NCI-H2171 (cell line): ENCODE measurements around the gene ST3GAL4.

Experiments
- DNase-seq: peaks from one replicate; lab custom pipeline; 2025; lab: John Stamatoyannopoulos, UW

The ST3GAL4 gene

DNA sequence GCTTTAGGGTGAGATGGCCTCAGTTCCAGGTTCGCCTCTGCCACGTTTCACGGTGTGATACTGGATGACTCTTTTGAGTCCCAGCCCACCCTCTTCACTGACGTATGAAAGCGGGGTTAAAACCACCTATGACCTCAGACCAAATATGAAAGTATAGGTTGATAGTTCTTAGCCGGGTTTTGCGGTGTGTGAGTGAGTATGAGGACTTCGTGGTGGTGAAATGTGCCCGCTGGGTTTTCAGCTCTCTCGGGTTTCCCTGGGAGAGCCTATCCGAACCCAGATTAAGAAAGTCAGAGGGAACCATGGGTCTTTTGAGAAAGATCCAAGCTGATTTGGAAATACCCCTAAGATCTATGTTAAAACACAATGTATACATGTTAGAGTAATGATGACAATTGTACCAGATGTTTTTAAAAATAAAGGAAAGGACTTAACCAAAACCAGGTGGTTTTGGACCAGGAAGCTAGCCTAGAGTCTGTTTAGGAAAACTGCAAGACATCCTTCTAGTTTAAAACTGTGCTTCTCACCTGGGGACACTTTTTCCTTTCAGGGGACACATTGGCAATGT is 25.8 kb upstream of the ST3GAL4 start:
- no peak for DNase-seq

DNA sequence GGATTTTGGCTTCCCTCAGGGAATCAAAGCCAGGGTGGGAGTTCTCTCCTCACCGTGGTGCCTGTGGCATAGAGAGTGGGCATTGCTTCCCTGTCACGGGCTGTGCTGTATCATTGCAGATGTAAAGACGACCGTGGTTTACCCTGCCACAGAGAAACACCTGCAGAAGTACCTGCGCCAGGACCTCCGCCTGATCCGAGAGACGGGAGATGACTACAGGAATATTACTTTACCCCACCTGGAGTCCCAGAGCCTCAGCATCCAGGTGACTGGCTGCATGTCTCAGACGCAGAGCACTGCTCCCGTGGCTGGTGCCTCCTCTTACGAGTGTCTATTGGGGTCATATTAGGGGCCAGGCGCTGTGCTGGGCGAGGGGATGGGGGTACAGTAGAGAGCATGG is 24.2 kb upstream of the ST3GAL4 start:
- DNase-seq = no peak

DNA sequence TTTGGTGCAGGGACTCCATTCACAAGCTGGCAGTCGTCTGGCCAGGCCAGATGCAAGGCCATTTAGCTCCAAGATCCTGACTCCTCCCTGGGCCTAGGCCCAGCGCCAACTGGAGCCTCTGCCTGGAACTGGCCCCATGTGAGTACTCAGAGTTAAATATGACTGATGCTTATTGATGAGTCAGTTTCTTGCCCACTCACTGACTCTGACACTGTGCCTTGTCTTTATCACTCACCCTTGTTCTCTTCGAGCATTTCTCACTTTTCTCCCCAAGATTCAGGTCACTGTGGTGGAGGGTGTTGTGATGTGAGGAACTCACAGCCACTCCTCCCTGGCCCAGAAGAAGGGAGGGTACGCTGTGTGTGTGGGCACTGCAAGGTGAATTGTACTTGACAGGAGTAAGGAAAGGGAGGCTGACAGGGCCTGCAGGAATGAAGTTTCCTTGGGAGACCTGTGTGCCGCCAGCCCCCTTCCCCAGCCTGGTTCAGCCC is 23.2 kb upstream of the ST3GAL4 start:
- no peak for DNase-seq

DNA sequence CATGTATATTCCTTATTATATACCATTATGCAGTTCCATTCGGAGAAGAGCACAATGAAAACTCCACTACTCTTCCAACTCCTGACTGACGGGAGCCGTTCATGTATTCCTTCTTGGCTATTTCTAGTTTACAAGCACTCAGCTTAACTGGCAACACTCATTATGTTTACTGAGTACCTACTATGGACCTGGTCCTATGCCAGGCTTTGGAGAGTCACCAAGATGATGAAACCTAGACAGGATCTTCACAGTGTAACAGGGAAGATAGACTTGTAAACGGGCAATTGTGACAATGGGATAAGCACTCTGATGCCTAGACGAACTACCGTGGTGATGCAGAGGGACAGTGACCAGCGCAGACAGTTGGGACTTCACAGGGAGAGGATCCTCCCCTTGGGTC is 22.3 kb upstream of the ST3GAL4 start:
- DNase-seq = no peak

DNA sequence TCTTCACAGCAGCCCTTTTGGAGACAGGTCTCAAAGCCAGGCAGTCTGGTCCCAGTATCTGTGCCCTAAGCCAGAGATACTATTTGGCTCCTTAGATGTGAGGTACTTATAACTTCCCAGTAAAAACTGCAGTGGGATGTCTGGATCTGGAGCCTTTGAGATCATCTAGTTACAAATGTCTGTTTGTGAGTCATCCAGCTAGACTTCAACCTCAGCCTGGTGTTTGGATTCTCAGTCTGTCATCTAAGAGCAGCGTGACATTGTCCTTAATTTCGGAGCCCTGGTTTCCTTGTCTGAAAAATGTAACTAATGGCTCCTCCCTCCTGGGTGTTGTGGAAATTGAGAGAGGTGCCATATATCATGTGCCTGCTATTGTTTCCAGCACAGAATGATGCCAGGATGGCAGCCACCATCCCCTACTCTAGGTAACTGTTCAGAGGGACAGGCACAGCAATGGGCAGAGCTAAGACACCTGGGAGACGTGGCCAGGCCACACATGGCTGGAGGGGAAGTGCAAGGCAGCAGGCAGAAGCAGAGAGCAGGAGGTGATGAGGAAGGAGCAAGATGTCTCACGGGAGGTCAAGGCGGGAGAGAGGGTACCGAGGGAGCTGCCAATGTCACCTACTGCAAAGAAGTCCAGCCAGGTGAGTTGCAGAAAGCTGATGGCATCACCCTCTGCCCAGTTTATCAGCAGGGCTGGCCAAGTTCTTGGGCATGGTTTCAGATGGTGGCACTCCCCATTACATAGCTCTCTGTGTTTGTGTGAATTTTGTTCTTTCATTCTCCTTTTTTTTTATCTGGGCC is 20.6 kb upstream of the ST3GAL4 start:
- DNase-seq = no peak

DNA sequence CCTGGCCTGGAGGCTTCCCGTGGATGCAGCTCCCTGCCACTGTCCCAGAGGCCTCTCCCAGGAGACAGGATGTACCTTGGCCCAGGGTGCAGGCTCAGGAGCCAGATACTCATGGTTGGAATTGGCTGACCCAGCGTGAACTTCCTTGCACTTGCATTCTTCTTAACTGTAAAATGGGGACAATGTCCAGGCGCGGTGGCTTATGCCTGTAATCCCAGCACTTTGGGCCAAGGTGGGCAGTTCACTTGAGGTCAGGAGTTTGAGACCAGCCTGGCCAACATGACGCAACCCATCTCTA is 20.1 kb upstream of the ST3GAL4 start:
- DNase-seq = no peak

DNA sequence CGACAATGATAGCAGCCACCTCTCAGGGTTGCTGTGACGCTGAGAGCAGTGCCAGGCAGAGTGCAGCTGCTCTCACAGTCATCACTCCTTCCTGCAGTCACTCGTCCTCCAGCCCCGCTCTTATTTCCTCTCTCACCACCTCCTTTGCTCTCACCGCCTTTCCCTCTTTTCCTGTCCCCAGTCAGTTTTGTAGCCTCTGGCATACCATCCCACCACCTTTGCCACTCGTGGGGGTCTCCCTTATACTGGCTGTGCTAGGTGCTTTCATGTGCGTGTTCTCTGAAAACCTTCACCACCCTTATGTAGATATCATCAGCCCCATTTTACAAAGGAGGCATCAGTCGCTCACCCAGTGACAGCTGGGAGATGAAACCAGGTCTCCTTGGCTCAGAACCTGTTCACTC is 19.3 kb upstream of the ST3GAL4 start:
- no peak for DNase-seq

DNA sequence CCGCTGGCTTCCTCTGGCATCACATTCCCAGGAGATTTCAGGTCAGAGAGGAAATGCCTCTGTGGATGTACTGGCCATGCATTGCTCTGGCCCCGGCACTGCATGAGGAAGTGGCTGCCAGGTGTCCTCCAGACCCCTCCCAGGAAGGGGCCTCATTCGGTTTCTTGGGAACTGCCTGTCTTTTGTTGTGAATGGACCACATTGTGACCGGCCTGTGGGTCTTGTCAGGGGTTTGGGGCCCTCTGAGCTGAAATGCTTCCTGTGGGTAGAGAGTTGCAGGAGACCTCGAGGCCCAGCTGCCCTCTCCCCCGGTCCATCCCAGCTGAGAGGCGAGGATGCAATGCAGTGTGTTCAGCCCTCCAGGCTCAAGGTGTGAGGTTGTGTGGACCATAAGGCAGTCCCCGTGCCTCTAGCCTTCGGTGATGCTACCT is 18.8 kb upstream of the ST3GAL4 start:
- DNase-seq = no peak

DNA sequence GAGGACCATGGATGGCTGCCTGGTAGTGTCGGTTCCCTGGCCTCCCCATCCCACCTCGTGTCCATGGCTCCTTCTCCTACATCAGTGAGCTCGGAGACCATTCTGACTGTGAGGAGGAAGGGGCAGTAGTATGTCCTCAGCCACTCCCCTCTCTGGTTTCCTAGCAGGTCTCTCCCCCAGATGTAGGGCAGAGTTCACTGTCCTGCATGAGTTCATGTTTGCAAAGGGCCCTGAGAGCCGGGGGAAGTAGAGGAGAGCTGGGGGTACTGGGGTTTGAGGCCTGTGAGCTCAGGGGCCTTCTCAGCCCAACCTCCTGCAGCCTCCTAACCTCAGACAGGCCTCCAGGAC is 18.4 kb upstream of the ST3GAL4 start:
- no peak for DNase-seq

DNA sequence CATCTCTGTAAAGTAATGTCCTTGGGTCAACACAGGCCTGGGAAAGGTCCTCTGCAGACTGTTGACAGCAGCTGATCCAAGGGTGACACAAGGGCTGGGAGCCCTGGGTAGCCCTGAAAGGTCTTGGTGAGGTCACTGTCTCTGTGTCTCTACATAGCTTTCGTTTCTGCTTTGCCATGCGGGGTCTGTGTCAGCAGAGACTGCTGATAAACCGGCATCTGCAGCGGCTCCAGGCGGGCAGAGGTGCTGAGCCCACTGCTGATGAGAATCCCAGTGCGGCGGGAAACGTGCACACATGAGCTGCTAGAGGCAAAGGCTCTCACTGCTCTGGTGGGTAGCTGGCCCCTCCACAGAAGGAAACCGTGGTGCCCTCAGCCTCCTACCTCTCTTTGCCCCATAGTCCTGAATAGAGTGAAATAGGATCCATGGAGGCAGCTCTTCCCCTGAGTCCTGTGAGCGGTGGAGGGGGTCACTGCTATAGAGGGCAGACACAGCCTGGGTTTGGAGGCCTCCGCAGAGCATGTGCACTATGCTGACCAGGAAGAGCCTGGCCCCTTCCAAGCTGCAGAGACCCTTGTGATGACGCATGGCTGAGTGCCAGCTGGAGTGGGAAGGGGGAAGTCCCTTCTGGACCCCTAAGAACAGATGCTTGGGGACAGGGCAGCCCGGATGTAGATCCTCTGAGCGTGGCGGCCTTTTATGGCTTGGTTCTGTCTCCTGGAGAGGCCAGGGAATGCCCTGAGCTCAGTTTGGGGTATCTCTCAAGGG is 17.8 kb upstream of the ST3GAL4 start:
- no peak for DNase-seq

DNA sequence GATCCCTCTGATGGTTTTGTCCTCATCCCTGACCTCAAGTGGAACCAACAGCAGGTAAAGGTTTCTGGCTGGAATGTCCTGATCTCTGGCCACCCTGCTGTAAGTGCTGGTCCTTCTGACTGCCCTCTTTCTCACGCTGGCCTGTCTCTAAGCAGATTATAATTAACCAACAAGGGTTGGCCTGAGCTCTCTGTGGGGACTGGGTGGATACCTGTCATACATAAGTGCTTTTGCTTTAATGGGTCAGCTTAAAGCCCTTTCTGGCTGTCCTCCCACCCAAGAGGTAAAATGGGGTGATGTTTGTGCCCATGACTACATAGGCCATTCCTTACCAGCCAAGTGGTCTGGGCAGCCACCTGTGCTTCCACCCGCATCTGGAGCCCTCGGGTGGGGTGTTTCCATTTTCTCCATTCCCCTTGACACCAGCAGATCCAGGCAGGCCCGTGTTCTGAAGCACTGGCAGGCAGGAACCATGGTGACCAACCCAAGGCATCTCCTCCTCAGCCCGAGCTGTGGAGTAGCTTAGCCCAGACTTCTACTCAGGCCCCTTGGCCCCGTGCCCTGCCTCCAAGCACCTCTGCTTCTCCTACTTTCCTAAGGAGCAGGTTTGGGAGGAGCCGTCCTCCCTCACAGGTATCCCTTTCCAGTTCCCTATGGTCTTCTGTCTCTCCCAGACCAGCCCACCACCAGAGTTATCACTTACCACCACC is 17.0 kb upstream of the ST3GAL4 start:
- DNase-seq = no peak

DNA sequence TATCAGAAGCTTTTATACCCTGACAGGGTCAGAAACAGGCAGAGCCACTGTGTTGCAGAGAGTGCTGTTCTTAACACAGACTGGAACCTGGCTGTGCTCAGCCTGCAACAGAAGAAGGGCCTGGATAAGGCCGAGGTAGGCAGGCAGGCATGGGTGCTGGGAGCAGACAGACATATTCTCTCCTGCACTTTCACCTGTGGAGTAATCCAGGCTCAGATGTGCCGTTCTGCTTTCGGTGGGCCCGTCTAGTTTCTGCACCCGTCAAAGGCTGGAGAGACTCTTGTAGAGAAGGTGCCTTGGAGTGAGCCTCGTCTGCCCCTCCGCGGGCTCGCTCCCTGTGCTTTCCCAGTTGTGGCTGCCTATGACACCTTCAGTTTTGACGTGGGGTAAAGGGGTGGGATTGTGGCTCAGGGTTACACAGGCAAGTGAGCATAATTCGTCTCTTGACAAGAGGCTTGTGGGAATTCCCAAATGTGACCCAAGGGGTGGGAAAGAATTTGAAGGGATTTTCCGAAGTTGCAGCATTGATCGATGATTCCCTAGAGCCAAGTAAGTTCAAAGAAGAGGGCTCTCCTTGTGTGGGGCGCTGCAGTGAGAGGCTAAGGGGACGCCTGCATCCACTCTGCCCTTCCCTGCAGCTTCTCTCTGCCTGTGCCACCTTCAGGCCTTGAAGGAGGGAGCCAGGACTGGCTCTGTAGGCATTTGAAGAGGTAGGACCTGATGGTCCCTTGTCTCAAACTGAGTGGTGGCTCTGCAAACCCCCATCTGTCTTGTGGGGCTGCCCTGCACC is 16.2 kb upstream of the ST3GAL4 start:
- DNase-seq = no peak

DNA sequence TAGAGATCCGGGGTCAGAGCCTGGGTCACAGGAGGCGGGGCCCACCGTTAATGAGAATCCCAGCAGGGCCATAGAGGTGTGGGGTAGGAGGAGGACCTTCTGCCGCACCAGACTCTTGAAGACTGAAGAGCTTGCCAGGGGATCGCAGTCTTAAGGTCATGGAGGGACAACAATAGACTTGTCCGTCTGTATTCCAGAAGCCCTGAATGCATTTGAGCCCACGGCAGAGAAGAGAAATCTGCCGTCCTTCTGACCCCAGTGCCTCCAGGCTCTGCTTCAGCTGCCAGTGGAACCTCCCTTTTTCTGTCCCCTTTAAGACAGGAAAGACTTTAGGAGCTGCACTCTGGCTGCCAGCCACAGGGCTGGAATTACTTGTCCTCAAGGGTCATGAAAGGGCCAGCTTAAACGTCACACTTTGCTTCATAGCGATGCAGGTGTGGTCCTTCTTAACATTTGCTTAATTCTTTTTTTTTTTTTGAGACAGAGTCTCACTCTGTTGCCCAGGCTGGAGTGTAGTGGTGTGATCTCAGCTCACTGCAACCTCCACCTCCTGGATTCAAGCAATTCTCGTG is 15.5 kb upstream of the ST3GAL4 start:
- DNase-seq = no peak

DNA sequence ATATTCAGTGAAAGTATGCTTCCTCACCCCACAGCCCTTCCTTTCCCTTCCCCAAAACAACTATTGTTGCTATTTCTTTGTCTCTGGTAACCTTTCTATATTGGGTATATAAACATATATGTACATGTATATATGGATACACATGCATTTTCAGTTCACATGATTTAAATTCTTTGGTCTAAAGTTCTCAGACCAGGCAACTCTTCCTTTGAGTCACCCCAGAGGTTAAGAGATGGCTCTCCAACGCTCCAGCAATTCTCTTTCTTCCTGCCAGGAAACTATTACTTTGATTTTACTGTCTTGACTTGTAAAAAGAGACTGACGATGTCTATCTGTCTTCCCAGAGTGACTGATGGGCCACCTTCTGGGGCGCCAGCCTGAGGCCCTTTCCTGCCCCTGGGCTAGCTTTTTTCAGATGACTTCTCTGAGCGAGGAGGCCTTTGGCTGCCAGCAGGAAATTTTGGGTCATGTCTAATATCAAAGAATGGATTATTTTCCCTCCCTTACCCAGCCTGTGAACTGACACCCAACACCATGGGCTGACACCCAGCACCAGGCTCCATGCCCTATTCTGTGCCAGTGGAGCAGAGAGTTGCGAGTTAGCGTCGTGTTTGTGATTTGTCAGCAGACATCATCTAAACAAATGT is 14.4 kb upstream of the ST3GAL4 start:
- no peak for DNase-seq

DNA sequence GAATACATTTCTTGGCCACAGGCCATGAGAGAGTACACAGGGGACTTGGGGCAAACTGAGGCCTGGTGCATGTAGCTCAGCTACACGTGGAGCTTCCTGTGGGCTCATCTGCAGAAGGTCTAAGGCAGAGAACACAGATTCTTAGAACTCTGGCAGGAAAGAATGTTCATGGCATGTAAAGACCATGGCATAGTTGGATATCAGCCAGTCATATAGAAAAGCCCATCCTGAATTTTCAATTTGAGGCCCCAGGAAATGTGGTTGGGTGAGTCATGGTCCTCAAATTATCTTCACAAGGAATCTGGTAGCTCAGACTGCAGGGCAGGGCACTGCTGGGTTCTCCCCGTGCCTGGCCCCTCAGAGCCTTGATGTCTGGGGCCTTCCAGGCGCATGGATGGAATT is 13.7 kb upstream of the ST3GAL4 start:
- no peak for DNase-seq

DNA sequence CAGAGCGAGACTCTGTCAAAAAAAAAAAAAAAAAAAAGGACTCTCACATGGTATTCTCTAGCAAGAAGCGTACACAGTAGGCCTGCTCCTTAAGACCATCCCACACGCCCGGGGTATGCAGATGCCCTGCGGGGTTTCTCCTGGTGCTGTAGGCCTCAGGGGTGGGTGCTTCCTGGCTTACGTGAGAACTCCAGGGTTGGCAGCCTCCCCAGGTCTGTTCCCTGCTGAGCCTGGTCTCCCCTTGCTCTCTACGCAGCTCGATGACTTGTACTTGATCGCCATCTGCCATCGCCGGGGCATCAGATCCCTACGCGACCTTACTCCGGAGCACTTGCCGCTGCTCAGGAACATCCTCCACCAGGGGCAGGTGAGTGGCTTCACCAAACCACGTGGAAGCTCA is 12.4 kb upstream of the ST3GAL4 start:
- peak; percentile 40 for DNase-seq

DNA sequence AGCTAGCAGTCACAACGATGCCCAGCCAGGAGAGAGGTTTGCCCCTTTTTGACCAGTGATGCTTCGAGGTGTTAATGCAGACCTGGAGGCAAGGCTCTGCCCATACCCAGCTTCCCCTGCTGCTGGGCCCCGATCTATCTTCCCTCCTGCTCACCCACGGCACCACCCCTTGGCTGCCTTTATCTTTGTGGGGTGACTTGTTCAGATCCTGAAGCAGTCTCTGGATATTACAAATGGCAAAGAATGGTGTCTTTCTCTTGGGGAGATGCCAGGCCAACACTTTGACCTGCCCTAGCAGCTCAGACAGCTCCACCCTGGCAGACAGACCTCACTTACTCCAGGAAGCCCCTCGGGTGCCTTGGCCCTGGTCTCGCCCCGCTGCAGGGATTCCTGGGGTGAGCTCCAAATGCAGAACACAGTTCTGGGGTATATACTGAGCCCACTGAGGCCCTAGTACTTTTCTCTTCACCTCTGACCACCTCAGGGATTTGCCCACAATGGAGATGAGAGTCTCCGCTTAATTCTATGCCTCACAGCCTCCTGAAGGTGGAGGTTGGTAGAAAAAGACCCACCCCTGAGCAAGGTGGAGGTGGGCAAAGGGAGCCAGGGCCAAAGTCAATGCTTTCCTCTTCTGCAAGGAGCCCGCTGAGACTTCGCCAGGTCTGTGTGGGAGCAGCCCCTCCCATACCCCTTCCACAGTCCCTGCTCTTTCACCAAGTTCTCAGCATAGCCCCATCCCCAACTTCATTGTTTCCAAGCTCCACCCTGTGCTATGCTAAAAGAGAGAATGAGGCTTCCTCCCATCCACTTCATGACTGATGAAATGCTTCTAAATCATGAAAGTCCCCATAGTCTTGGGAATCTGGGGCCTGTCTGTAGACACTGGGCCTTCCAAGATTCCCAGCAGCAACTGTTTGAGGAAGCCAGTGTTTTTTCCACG is 11.1 kb upstream of the ST3GAL4 start:
- no peak for DNase-seq

DNA sequence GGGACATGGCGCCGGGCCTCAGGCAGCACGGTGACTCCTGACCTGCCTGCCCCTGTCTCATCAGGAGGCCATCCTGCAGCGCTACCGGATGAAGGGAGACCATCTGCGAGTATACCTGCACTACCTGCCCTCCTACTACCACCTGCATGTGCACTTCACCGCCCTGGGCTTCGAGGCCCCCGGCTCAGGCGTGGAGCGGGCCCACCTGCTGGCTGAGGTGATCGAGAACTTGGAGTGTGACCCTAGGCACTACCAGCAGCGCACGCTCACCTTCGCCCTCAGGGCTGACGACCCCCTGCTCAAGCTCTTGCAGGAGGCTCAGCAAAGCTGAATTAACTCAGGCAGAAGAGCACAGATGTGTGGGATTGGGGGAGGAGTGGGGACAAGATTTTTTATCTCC is 10.2 kb upstream of the ST3GAL4 start:
- no peak for DNase-seq

DNA sequence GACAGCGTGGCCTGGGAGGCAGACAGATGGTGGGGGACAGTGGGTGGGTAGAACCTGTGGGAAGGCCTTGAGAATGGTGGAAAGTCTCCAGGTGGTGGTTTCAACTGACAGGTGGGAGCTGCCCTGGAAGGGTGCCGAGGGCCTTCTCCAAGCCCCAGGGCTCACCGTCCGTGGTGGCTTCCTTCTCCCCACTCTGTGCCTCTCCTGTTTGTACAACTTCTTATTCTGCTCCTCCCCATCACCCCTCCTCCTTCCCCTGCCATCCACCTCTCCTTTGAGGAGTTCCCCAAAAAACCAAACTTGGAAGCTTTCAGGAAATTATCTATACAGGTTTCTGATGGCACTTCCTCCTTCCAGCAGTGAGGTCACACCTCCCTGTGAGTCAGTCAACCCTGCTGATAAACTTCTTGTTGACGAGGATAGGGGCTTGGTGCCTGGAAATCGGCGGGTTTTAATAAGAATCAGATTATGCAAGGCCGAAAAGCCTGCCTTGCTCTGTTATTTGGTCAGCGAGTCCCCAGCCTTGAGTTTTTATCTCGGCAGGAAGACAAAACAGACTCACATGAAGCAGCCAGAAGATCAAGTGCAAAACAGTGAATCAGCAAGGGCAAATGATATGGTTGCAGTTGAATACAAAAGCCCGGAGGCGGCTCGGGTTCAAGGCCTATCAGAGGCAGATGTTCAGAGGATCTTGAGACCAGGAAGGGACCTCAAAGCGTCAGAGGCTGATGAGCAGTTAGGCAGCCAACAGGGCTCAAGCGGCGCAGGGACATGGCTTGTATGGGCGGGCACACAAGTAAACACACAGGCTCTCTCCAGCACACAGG is 9.5 kb upstream of the ST3GAL4 start:
- no peak for DNase-seq
